ENCODE data around the gene INSYN2A. TPM values are rescaled to one million over a fixed set of nuclear protein-coding genes. Genes with fewer than 3 reads are reported as not detected.

INSYN2A gene
- total and polyA plus RNA-seq, 9 of the 15 experiments (the other 6 are each of a cell fraction or from before 2014, with no cell fraction given) = not detected

GRCh38 chr10:127151541-127151940 is 44.9 kb downstream of the INSYN2A start (continued):
- TF ChIP-seq, protein P1, sequence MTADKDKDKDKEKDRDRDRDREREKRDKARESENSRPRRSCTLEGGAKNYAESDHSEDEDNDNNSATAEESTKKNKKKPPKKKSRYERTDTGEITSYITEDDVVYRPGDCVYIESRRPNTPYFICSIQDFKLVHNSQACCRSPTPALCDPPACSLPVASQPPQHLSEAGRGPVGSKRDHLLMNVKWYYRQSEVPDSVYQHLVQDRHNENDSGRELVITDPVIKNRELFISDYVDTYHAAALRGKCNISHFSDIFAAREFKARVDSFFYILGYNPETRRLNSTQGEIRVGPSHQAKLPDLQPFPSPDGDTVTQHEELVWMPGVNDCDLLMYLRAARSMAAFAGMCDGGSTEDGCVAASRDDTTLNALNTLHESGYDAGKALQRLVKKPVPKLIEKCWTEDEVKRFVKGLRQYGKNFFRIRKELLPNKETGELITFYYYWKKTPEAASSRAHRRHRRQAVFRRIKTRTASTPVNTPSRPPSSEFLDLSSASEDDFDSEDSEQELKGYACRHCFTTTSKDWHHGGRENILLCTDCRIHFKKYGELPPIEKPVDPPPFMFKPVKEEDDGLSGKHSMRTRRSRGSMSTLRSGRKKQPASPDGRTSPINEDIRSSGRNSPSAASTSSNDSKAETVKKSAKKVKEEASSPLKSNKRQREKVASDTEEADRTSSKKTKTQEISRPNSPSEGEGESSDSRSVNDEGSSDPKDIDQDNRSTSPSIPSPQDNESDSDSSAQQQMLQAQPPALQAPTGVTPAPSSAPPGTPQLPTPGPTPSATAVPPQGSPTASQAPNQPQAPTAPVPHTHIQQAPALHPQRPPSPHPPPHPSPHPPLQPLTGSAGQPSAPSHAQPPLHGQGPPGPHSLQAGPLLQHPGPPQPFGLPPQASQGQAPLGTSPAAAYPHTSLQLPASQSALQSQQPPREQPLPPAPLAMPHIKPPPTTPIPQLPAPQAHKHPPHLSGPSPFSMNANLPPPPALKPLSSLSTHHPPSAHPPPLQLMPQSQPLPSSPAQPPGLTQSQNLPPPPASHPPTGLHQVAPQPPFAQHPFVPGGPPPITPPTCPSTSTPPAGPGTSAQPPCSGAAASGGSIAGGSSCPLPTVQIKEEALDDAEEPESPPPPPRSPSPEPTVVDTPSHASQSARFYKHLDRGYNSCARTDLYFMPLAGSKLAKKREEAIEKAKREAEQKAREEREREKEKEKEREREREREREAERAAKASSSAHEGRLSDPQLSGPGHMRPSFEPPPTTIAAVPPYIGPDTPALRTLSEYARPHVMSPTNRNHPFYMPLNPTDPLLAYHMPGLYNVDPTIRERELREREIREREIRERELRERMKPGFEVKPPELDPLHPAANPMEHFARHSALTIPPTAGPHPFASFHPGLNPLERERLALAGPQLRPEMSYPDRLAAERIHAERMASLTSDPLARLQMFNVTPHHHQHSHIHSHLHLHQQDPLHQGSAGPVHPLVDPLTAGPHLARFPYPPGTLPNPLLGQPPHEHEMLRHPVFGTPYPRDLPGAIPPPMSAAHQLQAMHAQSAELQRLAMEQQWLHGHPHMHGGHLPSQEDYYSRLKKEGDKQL (CRISPR knock-in tag; IDR thresholded peaks at IDR 0.05; ENCODE audit: borderline replicate concordance) = no peak
- no peak for TF ChIP-seq ILF3 (IDR thresholded peaks at IDR 0.05; ENCODE audit: borderline replicate concordance)

DNA sequence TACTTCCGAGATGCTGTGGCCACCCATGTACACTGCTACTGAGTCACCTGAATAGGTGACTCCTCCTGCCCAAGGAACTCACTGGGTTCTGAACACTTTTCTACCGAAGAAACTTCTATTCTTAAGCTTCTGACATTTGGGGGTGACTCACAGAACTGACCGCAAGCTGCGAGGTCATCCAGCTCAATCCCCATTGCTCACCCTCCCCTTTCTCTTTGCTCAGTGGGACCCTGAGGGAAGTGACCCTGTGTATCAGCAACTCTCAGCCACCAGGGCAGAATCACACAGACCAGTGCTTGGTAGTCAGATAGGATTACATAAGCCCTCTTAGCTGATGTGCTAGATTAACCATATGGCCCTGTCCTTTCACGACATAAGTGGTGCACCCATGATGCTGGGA is 46.3 kb downstream of the INSYN2A start:
- DNase-seq (ENCODE audit: extremely low read depth in 1 of 4, low spot score in 3 of 4) = no peak
- CTCF ChIA-PET (ENCODE audit: low intra/inter-chr PET ratio) = no interaction called here
- TF ChIP-seq, protein P2, sequence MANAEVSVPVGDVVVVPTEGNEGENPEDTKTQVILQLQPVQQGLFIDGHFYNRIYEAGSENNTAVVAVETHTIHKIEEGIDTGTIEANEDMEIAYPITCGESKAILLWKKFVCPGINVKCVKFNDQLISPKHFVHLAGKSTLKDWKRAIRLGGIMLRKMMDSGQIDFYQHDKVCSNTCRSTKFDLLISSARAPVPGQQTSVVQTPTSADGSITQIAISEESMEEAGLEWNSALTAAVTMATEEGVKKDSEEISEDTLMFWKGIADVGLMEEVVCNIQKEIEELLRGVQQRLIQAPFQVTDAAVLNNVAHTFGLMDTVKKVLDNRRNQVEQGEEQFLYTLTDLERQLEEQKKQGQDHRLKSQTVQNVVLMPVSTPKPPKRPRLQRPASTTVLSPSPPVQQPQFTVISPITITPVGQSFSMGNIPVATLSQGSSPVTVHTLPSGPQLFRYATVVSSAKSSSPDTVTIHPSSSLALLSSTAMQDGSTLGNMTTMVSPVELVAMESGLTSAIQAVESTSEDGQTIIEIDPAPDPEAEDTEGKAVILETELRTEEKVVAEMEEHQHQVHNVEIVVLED (CRISPR knock-in tag; IDR thresholded peaks at IDR 0.05) = no peak
- no peak for TF ChIP-seq TGIF2 (CRISPR knock-in tag; IDR thresholded peaks at IDR 0.05)
- no peak for TF ChIP-seq PCBP2 (IDR thresholded peaks at IDR 0.05; ENCODE audit: low read depth, low read length, poor library complexity, severe bottlenecking)
- no peak for TF ChIP-seq ZNF398 (CRISPR knock-in tag; IDR thresholded peaks at IDR 0.05)
- TF ChIP-seq CBX2 (IDR thresholded peaks at IDR 0.05; ENCODE audit: insufficient read depth, low read length, poor library complexity, severe bottlenecking) = no peak
- TF ChIP-seq, protein P3, sequence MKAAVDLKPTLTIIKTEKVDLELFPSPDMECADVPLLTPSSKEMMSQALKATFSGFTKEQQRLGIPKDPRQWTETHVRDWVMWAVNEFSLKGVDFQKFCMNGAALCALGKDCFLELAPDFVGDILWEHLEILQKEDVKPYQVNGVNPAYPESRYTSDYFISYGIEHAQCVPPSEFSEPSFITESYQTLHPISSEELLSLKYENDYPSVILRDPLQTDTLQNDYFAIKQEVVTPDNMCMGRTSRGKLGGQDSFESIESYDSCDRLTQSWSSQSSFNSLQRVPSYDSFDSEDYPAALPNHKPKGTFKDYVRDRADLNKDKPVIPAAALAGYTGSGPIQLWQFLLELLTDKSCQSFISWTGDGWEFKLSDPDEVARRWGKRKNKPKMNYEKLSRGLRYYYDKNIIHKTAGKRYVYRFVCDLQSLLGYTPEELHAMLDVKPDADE (conservative IDR thresholded peaks at IDR 0.05; ENCODE audit: control insufficient read depth, low read depth, low read length) = no peak

More for the DNA sequence above, 46.3 kb downstream of the INSYN2A start:
- Histone ChIP-seq H4K20me1 (replicated peaks; ENCODE audit: control insufficient read depth, insufficient read depth, low read length) (no peaks in the 10 kb centered on the region), H3K4me3 (no peak overlapping the region), H3K4me2 (ENCODE audit: insufficient read depth, low read length) (no peak overlapping the region), H3K4me1 (replicated peaks in 1 of 2; ENCODE audit: control insufficient read depth in 2 of 2, insufficient read depth in 2 of 2, low read length in 2 of 2) (no peaks in the 10 kb centered on the region), H3K79me2 (ENCODE audit: control insufficient read depth, insufficient read depth, low read length) (no peaks in the 10 kb centered on the region), H3K9ac (ENCODE audit: insufficient read depth in 1 of 2, low read depth in 2 of 2, low read length in 2 of 2) (no peak overlapping the region), H3K27me3 (ENCODE audit: control insufficient read depth in 2 of 2, insufficient read depth in 2 of 2, low read length in 2 of 2) (no peaks in the 10 kb centered on the region), H3K36me3 (ENCODE audit: control insufficient read depth, insufficient read depth, low read length) (no peaks in the 10 kb centered on the region), H3K27ac (ENCODE audit: extremely low read depth, low read depth, low read length) (no peak overlapping the region), H3K9me1 (ENCODE audit: control insufficient read depth, insufficient read depth, low read length) (no peaks in the 10 kb centered on the region), H3K9me3 (replicated peaks; ENCODE audit: control insufficient read depth, insufficient read depth, low read depth, low read length) (no peaks in the 10 kb centered on the region), H2AFZ (ENCODE audit: low read depth, low read length) (no peak overlapping the region)
- FAIRE-seq = no peak
- in situ Hi-C loops (cut with MboI) = no loop called here
- 0% methylated on average over 3 of the region's 5 CpGs for WGBS (ENCODE audit: insufficient coverage, low coverage, missing lambda C conversion rate)
- intact Hi-C loops (cut with micrococcal nuclease) = no loop called here
- no TSS peak for BruUV-seq (replicated peaks)
- ATAC-seq = no peak
- POLR2A ChIA-PET = no interaction called here
